Measurements from ENCODE around the gene SNU13. TPM values are rescaled to one million over a fixed set of nuclear protein-coding genes. Genes with fewer than 3 reads are reported as not detected.

SNU13 gene
- total and polyA plus RNA-seq, 7 donors = 69.8 to 146 (median 105) TPM

DNA sequence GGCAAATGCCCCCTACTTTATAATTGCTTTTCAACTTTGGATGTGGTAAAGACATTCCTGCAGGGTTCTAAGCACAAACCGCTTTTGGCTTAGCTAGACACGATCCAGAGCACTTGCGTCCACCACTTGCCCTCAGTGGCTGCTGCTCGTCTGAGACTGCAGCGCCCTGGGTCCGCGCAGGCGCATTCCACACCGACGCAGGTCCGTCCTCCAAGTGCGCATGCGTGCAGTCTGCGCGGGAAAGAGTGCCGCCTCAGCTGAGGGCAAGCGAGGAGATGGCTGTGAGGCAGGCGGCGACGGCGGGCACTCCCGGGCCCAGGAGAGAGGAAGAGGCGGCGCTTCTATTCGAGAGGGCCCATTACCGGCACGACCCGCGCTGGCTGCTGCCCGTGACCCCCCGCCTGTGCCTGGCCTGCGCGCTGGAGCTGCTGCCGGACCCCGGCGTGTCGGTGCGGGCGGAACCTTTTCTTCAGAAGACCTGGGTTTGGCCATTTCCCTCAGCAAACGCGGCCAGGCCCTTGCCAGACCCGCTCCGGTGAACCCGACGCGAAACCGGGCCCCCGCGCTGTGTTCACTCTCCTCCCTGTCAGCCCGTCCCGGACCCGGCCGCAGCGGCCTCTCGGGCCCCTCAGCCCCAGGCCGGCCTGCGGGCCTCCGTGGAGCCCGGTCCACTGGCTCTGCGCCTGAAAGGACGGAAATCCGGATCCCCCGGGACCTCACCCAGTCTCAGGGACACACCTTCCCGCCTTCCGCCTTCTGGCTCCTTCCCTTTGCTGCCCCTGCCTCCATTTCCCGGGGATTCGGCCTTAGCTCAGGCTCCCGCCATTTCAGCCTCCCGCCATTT, 10.8 kb upstream of the SNU13 start, which contains the start of gene MEI1:
MEI1 (plus strand) TSS at position 240 of the 844 bp plus-strand sequence; CDS start at position 276, 36 bp downstream.
- H3K27me3 ChIP-seq = no peaks in the 10 kb centered on the region
- peak within 1 kb of the TSS in 2 of 4 donors; percentile 4 to 21 for H3K4me3 ChIP-seq
- TF ChIP-seq, protein P1, sequence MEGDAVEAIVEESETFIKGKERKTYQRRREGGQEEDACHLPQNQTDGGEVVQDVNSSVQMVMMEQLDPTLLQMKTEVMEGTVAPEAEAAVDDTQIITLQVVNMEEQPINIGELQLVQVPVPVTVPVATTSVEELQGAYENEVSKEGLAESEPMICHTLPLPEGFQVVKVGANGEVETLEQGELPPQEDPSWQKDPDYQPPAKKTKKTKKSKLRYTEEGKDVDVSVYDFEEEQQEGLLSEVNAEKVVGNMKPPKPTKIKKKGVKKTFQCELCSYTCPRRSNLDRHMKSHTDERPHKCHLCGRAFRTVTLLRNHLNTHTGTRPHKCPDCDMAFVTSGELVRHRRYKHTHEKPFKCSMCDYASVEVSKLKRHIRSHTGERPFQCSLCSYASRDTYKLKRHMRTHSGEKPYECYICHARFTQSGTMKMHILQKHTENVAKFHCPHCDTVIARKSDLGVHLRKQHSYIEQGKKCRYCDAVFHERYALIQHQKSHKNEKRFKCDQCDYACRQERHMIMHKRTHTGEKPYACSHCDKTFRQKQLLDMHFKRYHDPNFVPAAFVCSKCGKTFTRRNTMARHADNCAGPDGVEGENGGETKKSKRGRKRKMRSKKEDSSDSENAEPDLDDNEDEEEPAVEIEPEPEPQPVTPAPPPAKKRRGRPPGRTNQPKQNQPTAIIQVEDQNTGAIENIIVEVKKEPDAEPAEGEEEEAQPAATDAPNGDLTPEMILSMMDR (IDR thresholded peaks at IDR 0.05) = no peak
- peak in 1 of 4 donors; percentile 33 for TF ChIP-seq POLR2AphosphoS5 (IDR thresholded peaks at IDR 0.05)
- no peak for TF ChIP-seq EP300 (IDR thresholded peaks at IDR 0.05)
- TF ChIP-seq POLR2A (IDR thresholded peaks at IDR 0.05) = no peak
- no peaks in the 10 kb centered on the region for H3K9me3 ChIP-seq
- 49 to 61% methylated on average over 69 of the region's 69 CpGs for WGBS, 2 donors
- DNase-seq = peak; percentile 91
- H3K36me3 ChIP-seq = no peaks in the 10 kb centered on the region
- no peak within 1 kb of the TSS for H3K27ac ChIP-seq
- intact Hi-C loops (cut with DNase I) = loop anchor here (5.0 kb wide), 2 partner anchors 133 to 158 kb away; partner anchors contain the start of gene SREBF2
- peaks cover 0 to 20% (median 17%) of the 10 kb centered on the region in 4 donors for H3K4me1 ChIP-seq

- DNase-seq = peak; percentile 95
- H3K27me3 ChIP-seq = no peaks in the 10 kb centered on the region
- peak overlapping the region; percentile 4 to 60 (median 37) for H3K27ac ChIP-seq
- H3K36me3 ChIP-seq = peaks cover 0 to 15% (median 0%) of the 10 kb centered on the region in 4 donors
- peaks cover 0 to 20% (median 17%) of the 10 kb centered on the region in 4 donors for H3K4me1 ChIP-seq
- no peaks in the 10 kb centered on the region for H3K9me3 ChIP-seq
- H3K4me3 ChIP-seq = peak overlapping the region in 2 of 4 donors; percentile 28 to 31
- intact Hi-C loops (cut with DNase I) = loop anchor here (1.0 to 5.0 kb wide), 3 partner anchors 135 to 244 kb away; partner anchors contain the start of gene SREBF2
- TF ChIP-seq, protein P1 (IDR thresholded peaks at IDR 0.05) = peak; percentile 85 to 99 (median 96)
- TF ChIP-seq POLR2AphosphoS5 (IDR thresholded peaks at IDR 0.05) = no peak
- 28% methylated on average over 12 of the region's 12 CpGs for WGBS, 2 donors
Measured at GRCh38 chr22:41697126-41697775, 8.6 kb upstream of the SNU13 start.

- H3K4me3 ChIP-seq = no peak overlapping the region
- no peaks in the 10 kb centered on the region for H3K9me3 ChIP-seq
- no peaks in the 10 kb centered on the region for H3K27me3 ChIP-seq
- H3K36me3 ChIP-seq = peaks cover 0 to 15% (median 0%) of the 10 kb centered on the region in 4 donors
- DNase-seq = peak; percentile 64
- TF ChIP-seq POLR2A (IDR thresholded peaks at IDR 0.05) = no peak
- TF ChIP-seq EP300 (IDR thresholded peaks at IDR 0.05) = no peak
- TF ChIP-seq POLR2AphosphoS5 (IDR thresholded peaks at IDR 0.05) = no peak
- TF ChIP-seq, protein P1 (IDR thresholded peaks at IDR 0.05) = no peak
- WGBS, 2 donors = 63 to 70% methylated on average over 11 of the region's 11 CpGs
- intact Hi-C loops (cut with DNase I) = loop anchor here (1.0 to 5.0 kb wide), 3 partner anchors 136 to 245 kb away; partner anchors contain the start of gene SREBF2
- H3K27ac ChIP-seq = peak overlapping the region; percentile 4 to 60 (median 37)
- peaks cover 0 to 20% (median 17%) of the 10 kb centered on the region in 4 donors for H3K4me1 ChIP-seq
Measured at GRCh38 chr22:41696703-41697102, 8.0 kb upstream of the SNU13 start.

- 84 to 92% methylated on average over 2 of the region's 2 CpGs for whole genome bisulfite sequencing, 2 donors
- Histone ChIP-seq H3K4me1 (peaks cover 0 to 20% (median 17%) of the 10 kb centered on the region in 4 donors), H3K27ac (no peak overlapping the region), H3K36me3 (peaks cover 0 to 15% (median 0%) of the 10 kb centered on the region in 4 donors), H3K9me3 (no peaks in the 10 kb centered on the region), H3K27me3 (no peaks in the 10 kb centered on the region), H3K4me3 (no peak overlapping the region)
- TF ChIP-seq POLR2A (IDR thresholded peaks at IDR 0.05) (no peak), POLR2AphosphoS5 (IDR thresholded peaks at IDR 0.05) (no peak), EP300 (IDR thresholded peaks at IDR 0.05) (no peak)
- TF ChIP-seq, protein P1 (IDR thresholded peaks at IDR 0.05) = no peak
- intact Hi-C loops (cut with DNase I) = loop anchor here (5.0 kb wide), 2 partner anchors 137 to 162 kb away; partner anchors contain the start of gene SREBF2
- DNase-seq = no peak
Measured at GRCh38 chr22:41695211-41695610, 6.5 kb upstream of the SNU13 start.

All from sigmoid colon (tissue), 7 donors.